Measurements from ENCODE around the gene GNA12. TPM values are rescaled to one million over a fixed set of nuclear protein-coding genes. Genes with fewer than 3 reads are reported as not detected.

The GNA12 gene
- total RNA-seq, 4 donors from 2014 or later: 17.9 to 33.3 (median 21.7) TPM

GRCh38 chr7:2808891-2809665 is 35.0 kb downstream of the GNA12 start:
- intact Hi-C loops (cut with DNase I): no loop called here
- Histone ChIP-seq H3K9me3 (no peaks in the 10 kb centered on the region), H3K36me3 (no peaks in the 10 kb centered on the region), H3K27me3 (no peaks in the 10 kb centered on the region), H3K4me1 (peaks cover 0 to 21% of the 10 kb centered on the region in 2 donors), H3K27ac (no peak overlapping the region), H3K4me3 (replicated peaks in 1 of 3) (no peak overlapping the region)
- DNase-seq: no peak
- TF ChIP-seq POLR2A (IDR thresholded peaks at IDR 0.05): no peak
- TF ChIP-seq, protein P1, sequence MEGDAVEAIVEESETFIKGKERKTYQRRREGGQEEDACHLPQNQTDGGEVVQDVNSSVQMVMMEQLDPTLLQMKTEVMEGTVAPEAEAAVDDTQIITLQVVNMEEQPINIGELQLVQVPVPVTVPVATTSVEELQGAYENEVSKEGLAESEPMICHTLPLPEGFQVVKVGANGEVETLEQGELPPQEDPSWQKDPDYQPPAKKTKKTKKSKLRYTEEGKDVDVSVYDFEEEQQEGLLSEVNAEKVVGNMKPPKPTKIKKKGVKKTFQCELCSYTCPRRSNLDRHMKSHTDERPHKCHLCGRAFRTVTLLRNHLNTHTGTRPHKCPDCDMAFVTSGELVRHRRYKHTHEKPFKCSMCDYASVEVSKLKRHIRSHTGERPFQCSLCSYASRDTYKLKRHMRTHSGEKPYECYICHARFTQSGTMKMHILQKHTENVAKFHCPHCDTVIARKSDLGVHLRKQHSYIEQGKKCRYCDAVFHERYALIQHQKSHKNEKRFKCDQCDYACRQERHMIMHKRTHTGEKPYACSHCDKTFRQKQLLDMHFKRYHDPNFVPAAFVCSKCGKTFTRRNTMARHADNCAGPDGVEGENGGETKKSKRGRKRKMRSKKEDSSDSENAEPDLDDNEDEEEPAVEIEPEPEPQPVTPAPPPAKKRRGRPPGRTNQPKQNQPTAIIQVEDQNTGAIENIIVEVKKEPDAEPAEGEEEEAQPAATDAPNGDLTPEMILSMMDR (IDR thresholded peaks at IDR 0.05): no peak
- 92 to 96% methylated on average over 15 of the region's 15 CpGs for WGBS, 2 donors

DNA sequence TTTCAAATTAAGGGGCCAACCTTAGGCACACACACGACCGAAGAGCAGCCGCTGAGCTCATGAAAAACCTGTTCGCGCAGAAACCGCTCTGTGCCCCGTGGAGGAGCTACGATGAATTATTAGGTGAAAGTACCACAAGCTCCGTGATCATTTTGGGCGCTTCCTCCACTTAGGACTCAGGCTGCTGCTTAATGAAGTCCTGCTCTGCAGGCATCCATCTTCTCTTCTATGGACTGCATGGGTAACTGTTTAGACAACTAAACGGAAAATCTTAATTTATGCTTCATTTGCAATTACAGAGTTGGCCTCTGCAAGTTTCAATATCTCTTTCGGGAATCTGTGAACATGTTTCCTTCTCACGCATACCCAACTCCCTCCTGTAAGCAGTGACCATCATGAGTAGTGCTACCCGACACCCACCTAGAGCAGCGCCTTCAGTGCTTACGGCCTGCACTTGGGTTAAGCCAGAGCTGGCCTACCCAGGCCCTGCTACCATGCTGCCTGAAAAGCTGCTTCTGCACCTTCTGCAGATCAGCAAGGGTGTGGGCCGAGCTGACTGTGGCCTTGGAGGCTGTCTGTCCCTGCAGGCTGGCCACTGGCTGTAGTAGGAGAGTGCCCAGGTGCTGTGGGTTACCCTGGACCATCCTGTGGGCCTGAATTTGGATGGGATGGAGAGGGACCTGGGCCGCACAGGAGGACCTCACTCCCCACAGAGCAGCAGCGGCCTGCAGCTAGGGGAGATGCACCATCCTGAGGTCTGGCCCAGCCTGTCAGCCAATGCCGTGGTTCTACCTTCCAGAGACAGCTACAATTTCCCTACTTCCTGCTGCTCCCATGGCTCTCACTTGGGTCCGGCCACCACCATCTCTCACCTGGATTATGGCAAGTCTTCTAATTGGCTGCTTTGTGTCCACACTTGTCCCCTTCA is 36.0 kb downstream of the GNA12 start:
- Histone ChIP-seq H3K27ac (no peak overlapping the region), H3K4me3 (replicated peaks in 1 of 3) (no peak overlapping the region), H3K36me3 (no peaks in the 10 kb centered on the region), H3K27me3 (no peaks in the 10 kb centered on the region), H3K4me1 (peaks cover 0 to 16% of the 10 kb centered on the region in 2 donors), H3K9me3 (no peaks in the 10 kb centered on the region)
- WGBS, 2 donors: 87 to 92% methylated on average over 18 to 20 of the region's 21 CpGs
- intact Hi-C loops (cut with DNase I): no loop called here
- DNase-seq: no peak
- no peak for TF ChIP-seq POLR2A (IDR thresholded peaks at IDR 0.05)
- TF ChIP-seq, protein P1 (IDR thresholded peaks at IDR 0.05): no peak

DNA sequence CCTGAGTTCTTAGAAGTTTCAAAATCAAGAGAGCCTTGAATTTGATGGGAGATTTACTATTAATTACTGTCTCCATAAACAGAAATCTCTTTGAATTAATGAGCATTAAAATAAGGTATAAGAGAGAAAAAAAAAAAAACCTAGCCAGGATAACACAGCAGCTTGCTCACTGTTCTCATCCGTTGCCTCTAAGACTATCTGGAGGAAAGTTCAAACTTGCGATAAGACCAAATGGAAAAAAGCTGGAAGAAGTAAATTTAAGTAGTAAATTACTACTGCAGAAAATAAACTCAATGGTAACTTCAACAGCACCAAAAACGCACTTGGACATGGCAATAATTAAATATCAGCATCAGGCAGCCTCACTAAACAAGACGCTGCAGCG is 36.7 kb downstream of the GNA12 start:
- intact Hi-C loops (cut with DNase I): no loop called here
- H3K36me3 ChIP-seq: no peaks in the 10 kb centered on the region
- no peak for DNase-seq
- 82 to 84% methylated on average over 5 of the region's 5 CpGs for WGBS, 2 donors
- no peaks in the 10 kb centered on the region for H3K9me3 ChIP-seq
- H3K27me3 ChIP-seq: no peaks in the 10 kb centered on the region
- H3K4me3 ChIP-seq (replicated peaks in 1 of 3): no peak overlapping the region
- TF ChIP-seq POLR2A (IDR thresholded peaks at IDR 0.05): no peak
- H3K27ac ChIP-seq: no peak overlapping the region
- H3K4me1 ChIP-seq: peaks cover 0 to 14% of the 10 kb centered on the region in 2 donors

- DNase-seq: no peak
- TF ChIP-seq, protein P1 (IDR thresholded peaks at IDR 0.05): no peak
- no peak for TF ChIP-seq POLR2A (IDR thresholded peaks at IDR 0.05)
- Histone ChIP-seq H3K4me1 (peaks cover 2 to 20% of the 10 kb centered on the region in 2 donors), H3K27ac (no peak overlapping the region), H3K4me3 (replicated peaks in 1 of 3) (no peak overlapping the region), H3K27me3 (no peaks in the 10 kb centered on the region), H3K9me3 (no peaks in the 10 kb centered on the region), H3K36me3 (no peaks in the 10 kb centered on the region)
- WGBS, 2 donors: 94 to 96% methylated on average over 5 of the region's 5 CpGs
- intact Hi-C loops (cut with DNase I): no loop called here
Observed at GRCh38 chr7:2806571-2806970, 37.5 kb downstream of the GNA12 start.

DNA sequence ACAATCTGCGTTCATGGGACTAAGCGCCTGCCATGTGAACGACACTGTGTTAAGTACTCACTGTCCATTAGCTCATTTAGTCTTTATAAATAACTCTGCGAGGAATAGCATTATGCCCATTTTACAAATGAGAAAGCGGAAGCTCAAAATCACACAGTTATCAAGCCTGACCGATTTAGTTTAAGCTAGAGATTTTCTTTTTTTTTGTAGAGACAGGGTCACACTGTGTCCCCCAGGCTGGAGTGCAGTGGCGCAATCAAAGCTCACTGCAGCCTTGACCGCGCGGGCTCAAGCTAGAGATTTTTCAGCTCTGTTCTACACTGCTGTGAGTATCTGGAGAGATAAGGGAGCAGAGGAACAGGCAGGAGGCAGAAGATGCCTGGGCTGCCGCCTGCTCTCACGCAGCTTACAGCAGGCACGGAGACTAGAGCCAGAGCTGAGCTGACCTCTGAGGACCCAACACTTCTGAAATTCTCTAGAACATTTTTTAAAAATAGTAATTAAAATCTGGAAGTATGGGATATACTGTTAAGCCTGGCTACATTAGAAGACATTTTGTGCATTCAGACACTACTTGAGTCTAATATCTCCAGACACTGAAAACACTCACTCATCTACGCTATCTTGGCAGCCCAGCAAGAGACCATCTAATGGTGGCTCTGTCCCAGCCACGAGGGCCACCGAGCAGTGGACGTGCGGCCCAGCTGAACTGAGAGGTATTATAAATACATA is 38.7 kb downstream of the GNA12 start:
- no peaks in the 10 kb centered on the region for H3K36me3 ChIP-seq
- H3K4me3 ChIP-seq (replicated peaks in 1 of 3): no peak overlapping the region
- H3K9me3 ChIP-seq: no peaks in the 10 kb centered on the region
- H3K4me1 ChIP-seq: peaks cover 7 to 21% of the 10 kb centered on the region in 2 donors
- intact Hi-C loops (cut with DNase I): no loop called here
- 92 to 93% methylated on average over 18 of the region's 18 CpGs for WGBS, 2 donors
- no peaks in the 10 kb centered on the region for H3K27me3 ChIP-seq
- DNase-seq: no peak
- TF ChIP-seq, protein P1 (IDR thresholded peaks at IDR 0.05): no peak
- no peak for TF ChIP-seq POLR2A (IDR thresholded peaks at IDR 0.05)
- no peak overlapping the region for H3K27ac ChIP-seq

Measured in thyroid gland (tissue), 4 donors.